Renal cortex interstitium (tissue), 11 donors: ENCODE results near the gene NDUFS1. TPM values are rescaled to one million over a fixed set of nuclear protein-coding genes. Genes with fewer than 3 reads are reported as not detected.
"Not testable (repeated sequence)": the region's sequence is repeated elsewhere in the genome, so short reads cannot be mapped to it uniquely, and the experiment has no call there.

Source experiments
- DNase-seq, 11 donors: peaks; one replicate each; pipeline ENCODE4 v3.0.0-alpha.2; 2013; ENCODE audit warnings: low read depth in 9 of 11, low spot score in 4 of 11; ENCODE audit errors: extremely low read depth in 1 of 11
- polyA plus RNA-seq, 3 donors: library from polyadenylated mRNA; unstranded; fragments of 120-200 nt; gene quantifications; one replicate each; pipeline ENCODE4 v1.2.1, GENCODE V29; 2013; ENCODE audit not compliant: insufficient read length in 3 of 3

NDUFS1 gene
- polyA plus RNA-seq, 3 donors, result 74.2 to 79.0 (median 77.6) TPM

GRCh38 chr2:206122569-206122968 lies 36.7 kb downstream of the NDUFS1 start:
- not testable (repeated sequence) for DNase-seq

GRCh38 chr2:206116278-206116677 lies 43.0 kb downstream of the NDUFS1 start:
- no peak for DNase-seq

GRCh38 chr2:206115026-206115578 lies 44.1 kb downstream of the NDUFS1 start:
- no peak for DNase-seq

GRCh38 chr2:206112846-206113547 lies 46.2 kb downstream of the NDUFS1 start:
- DNase-seq, result no peak

GRCh38 chr2:206112108-206112507 lies 47.1 kb downstream of the NDUFS1 start:
- DNase-seq, result no peak

- DNase-seq, result no peak
Observed at GRCh38 chr2:206108713-206109112, 50.5 kb downstream of the NDUFS1 start.

GRCh38 chr2:206105541-206105940 lies 53.7 kb downstream of the NDUFS1 start:
- DNase-seq, result no peak

GRCh38 chr2:206105038-206105437 lies 54.2 kb downstream of the NDUFS1 start:
- no peak for DNase-seq

- not testable (repeated sequence) for DNase-seq
Observed at GRCh38 chr2:206098872-206099271, 60.4 kb downstream of the NDUFS1 start.

GRCh38 chr2:206098471-206098870 lies 60.8 kb downstream of the NDUFS1 start:
- DNase-seq, result no peak

- DNase-seq, result no peak
Observed at GRCh38 chr2:206096876-206097275, 62.4 kb downstream of the NDUFS1 start.

GRCh38 chr2:206095536-206096332 lies 63.5 kb downstream of the NDUFS1 start:
- no peak for DNase-seq

GRCh38 chr2:206092297-206092696 lies 66.9 kb downstream of the NDUFS1 start:
- no peak for DNase-seq

GRCh38 chr2:206088248-206088647 lies 71.0 kb downstream of the NDUFS1 start:
- DNase-seq, result no peak

GRCh38 chr2:206086716-206087350 lies 72.4 kb downstream of the NDUFS1 start:
- DNase-seq, result peak in 1 of 11 donors; percentile 17

GRCh38 chr2:206085742-206086445 lies 73.3 kb downstream of the NDUFS1 start, which contains the start of gene INO80D:
Gene INO80D (minus strand): TSS chr2:206086174. CDS start chr2:206063016, 23,158 bp downstream.
- DNase-seq, result peak; percentile 66 to 81 (median 75)

GRCh38 chr2:206084870-206085741 lies 74.1 kb downstream of the NDUFS1 start:
- DNase-seq, result peak in 4 of 11 donors; percentile 22 to 38 (median 28)

- DNase-seq, result peak in 10 of 11 donors; percentile 48 to 79 (median 60)
Observed at GRCh38 chr2:206084439-206084869, 74.8 kb downstream of the NDUFS1 start.
